ENCODE data around the gene JAZF1.

Gene JAZF1

GRCh38 chr7:27950123-27950522, 230.5 kb downstream of the JAZF1 start:
- Histone ChIP-seq H4K20me1 (ENCODE audit: insufficient read depth, low read length) (no peaks in the 10 kb centered on the region), H3K4me1 (ENCODE audit: low read length) (no peaks in the 10 kb centered on the region), H3K79me2 (ENCODE audit: low read length) (no peaks in the 10 kb centered on the region), H3K9me3 (replicated peaks; ENCODE audit: insufficient read depth, low read length) (no peaks in the 10 kb centered on the region), H3K4me3 (ENCODE audit: low read length) (no peak overlapping the region), H2AFZ (ENCODE audit: low read length) (no peak overlapping the region), H3K4me2 (ENCODE audit: low read depth, low read length) (no peak overlapping the region), H3K9ac (ENCODE audit: low read length) (no peak overlapping the region), H3F3A (ENCODE audit: insufficient read depth, low read length) (no peaks in the 10 kb centered on the region), H3K27me3 (replicated peaks; ENCODE audit: insufficient read depth, low read length) (no peaks in the 10 kb centered on the region), H3K9me2 (replicated peaks; ENCODE audit: insufficient read depth, low read length) (no peaks in the 10 kb centered on the region), H3K27ac (ENCODE audit: low read length) (no peak overlapping the region), H3K36me3 (replicated peaks; ENCODE audit: insufficient read depth, low read length) (no peaks in the 10 kb centered on the region)
- no peak for TF ChIP-seq EZH2phosphoT487 (IDR thresholded peaks at IDR 0.05; ENCODE audit: low read length)
- no peak for DNase-seq

GRCh38 chr7:27948861-27949260, 231.7 kb downstream of the JAZF1 start:
- no peaks in the 10 kb centered on the region for H3F3A ChIP-seq (ENCODE audit: insufficient read depth, low read length)
- no peaks in the 10 kb centered on the region for H3K36me3 ChIP-seq (replicated peaks; ENCODE audit: insufficient read depth, low read length)
- no peaks in the 10 kb centered on the region for H3K27me3 ChIP-seq (replicated peaks; ENCODE audit: insufficient read depth, low read length)
- DNase-seq: no peak
- H3K9ac ChIP-seq (ENCODE audit: low read length): no peak overlapping the region
- H4K20me1 ChIP-seq (ENCODE audit: insufficient read depth, low read length): no peaks in the 10 kb centered on the region
- no peak overlapping the region for H3K4me2 ChIP-seq (ENCODE audit: low read depth, low read length)
- no peak overlapping the region for H3K27ac ChIP-seq (ENCODE audit: low read length)
- H2AFZ ChIP-seq (ENCODE audit: low read length): no peak overlapping the region
- no peaks in the 10 kb centered on the region for H3K9me2 ChIP-seq (replicated peaks; ENCODE audit: insufficient read depth, low read length)
- H3K4me1 ChIP-seq (ENCODE audit: low read length): no peaks in the 10 kb centered on the region
- no peaks in the 10 kb centered on the region for H3K9me3 ChIP-seq (replicated peaks; ENCODE audit: insufficient read depth, low read length)
- H3K79me2 ChIP-seq (ENCODE audit: low read length): no peaks in the 10 kb centered on the region
- TF ChIP-seq, protein P1, sequence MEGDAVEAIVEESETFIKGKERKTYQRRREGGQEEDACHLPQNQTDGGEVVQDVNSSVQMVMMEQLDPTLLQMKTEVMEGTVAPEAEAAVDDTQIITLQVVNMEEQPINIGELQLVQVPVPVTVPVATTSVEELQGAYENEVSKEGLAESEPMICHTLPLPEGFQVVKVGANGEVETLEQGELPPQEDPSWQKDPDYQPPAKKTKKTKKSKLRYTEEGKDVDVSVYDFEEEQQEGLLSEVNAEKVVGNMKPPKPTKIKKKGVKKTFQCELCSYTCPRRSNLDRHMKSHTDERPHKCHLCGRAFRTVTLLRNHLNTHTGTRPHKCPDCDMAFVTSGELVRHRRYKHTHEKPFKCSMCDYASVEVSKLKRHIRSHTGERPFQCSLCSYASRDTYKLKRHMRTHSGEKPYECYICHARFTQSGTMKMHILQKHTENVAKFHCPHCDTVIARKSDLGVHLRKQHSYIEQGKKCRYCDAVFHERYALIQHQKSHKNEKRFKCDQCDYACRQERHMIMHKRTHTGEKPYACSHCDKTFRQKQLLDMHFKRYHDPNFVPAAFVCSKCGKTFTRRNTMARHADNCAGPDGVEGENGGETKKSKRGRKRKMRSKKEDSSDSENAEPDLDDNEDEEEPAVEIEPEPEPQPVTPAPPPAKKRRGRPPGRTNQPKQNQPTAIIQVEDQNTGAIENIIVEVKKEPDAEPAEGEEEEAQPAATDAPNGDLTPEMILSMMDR (IDR thresholded peaks at IDR 0.05; ENCODE audit: low read length): no peak
- TF ChIP-seq EZH2phosphoT487 (IDR thresholded peaks at IDR 0.05; ENCODE audit: low read length) (no peak), EZH2 (optimal IDR thresholded peaks at IDR 0.05; ENCODE audit: low read depth, low read length) (no peak)
- H3K4me3 ChIP-seq (ENCODE audit: low read length): no peak overlapping the region

DNA sequence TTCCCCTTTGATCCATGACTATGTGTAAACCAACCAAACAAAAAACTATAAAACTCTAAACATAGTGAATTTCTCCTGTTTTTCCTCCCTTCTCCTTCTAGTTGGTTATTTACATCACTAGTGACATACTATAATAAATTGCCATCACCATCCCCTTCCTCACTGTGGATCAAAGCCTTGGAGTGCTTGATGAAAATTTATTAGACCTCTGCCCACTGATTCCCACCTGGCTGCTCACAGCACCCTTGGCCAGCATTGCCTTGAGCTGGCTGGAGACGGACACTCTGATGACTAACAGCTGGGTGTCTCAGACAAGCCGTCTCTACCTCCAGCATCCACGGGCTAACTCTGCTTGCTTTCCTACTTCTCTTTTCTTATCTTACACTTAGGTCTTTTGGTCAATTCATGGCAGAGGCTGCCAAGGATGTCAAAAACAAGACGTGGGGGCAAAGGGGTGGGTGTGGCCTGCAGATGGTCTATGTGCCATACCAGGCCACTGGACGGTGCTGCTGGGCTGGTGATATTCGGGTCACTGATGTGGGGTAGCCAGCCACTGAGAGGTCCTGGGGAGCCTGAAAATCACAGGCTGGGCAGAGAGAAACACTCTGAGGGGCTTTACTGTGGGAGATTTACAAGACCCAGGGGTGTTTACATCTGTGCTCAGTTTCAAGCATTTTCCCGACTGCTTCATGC, 232.9 kb downstream of the JAZF1 start:
- Histone ChIP-seq H3K4me2 (ENCODE audit: low read depth, low read length) (no peak overlapping the region), H3K27ac (ENCODE audit: low read length) (no peak overlapping the region), H3K27me3 (replicated peaks; ENCODE audit: insufficient read depth, low read length) (no peaks in the 10 kb centered on the region)

DNA sequence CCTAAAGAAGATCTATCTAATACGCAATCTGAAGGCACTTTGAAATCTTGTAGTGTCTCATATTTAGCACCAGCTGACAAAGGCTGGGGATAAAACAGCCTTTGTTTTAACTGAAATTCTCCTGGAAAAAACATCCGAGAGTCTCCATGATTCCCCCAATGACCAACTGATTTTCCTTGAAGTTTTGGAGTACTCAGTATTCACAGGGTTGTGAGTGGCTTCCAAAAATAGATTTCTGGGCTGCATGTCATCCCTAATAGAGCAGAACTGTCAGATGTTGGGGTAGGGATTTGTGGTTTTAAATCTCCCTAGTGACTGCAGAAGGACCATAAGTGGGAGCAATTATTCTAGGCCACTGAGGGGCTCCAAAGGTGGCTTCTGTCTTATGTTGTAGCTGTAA, 234.2 kb downstream of the JAZF1 start:
- H3K4me2 ChIP-seq (ENCODE audit: low read depth, low read length): no peak overlapping the region

More for the DNA sequence above, 232.9 kb downstream of the JAZF1 start:
- H3K4me3 ChIP-seq (ENCODE audit: low read length): no peak overlapping the region
- no peak for DNase-seq
- no peaks in the 10 kb centered on the region for H3K9me3 ChIP-seq (replicated peaks; ENCODE audit: insufficient read depth, low read length)
- no peaks in the 10 kb centered on the region for H3F3A ChIP-seq (ENCODE audit: insufficient read depth, low read length)
- no peaks in the 10 kb centered on the region for H3K79me2 ChIP-seq (ENCODE audit: low read length)
- H4K20me1 ChIP-seq (ENCODE audit: insufficient read depth, low read length): no peaks in the 10 kb centered on the region
- no peak overlapping the region for H2AFZ ChIP-seq (ENCODE audit: low read length)
- H3K9me2 ChIP-seq (replicated peaks; ENCODE audit: insufficient read depth, low read length): no peaks in the 10 kb centered on the region
- H3K36me3 ChIP-seq (replicated peaks; ENCODE audit: insufficient read depth, low read length): no peaks in the 10 kb centered on the region
- H3K9ac ChIP-seq (ENCODE audit: low read length): no peak overlapping the region
- no peaks in the 10 kb centered on the region for H3K4me1 ChIP-seq (ENCODE audit: low read length)
- TF ChIP-seq EZH2 (optimal IDR thresholded peaks at IDR 0.05; ENCODE audit: low read depth, low read length): no peak
- no peak for TF ChIP-seq EZH2phosphoT487 (IDR thresholded peaks at IDR 0.05; ENCODE audit: low read length)
- TF ChIP-seq, protein P1 (IDR thresholded peaks at IDR 0.05; ENCODE audit: low read length): no peak

More for the DNA sequence above, 234.2 kb downstream of the JAZF1 start:
- no peak for DNase-seq
- no peaks in the 10 kb centered on the region for H3K79me2 ChIP-seq (ENCODE audit: low read length)
- no peaks in the 10 kb centered on the region for H3K9me2 ChIP-seq (replicated peaks; ENCODE audit: insufficient read depth, low read length)
- H3K36me3 ChIP-seq (replicated peaks; ENCODE audit: insufficient read depth, low read length): no peaks in the 10 kb centered on the region
- no peaks in the 10 kb centered on the region for H4K20me1 ChIP-seq (ENCODE audit: insufficient read depth, low read length)
- no peak overlapping the region for H3K9ac ChIP-seq (ENCODE audit: low read length)
- H3K27me3 ChIP-seq (replicated peaks; ENCODE audit: insufficient read depth, low read length): no peaks in the 10 kb centered on the region
- H3K4me1 ChIP-seq (ENCODE audit: low read length): no peaks in the 10 kb centered on the region
- H3K27ac ChIP-seq (ENCODE audit: low read length): no peak overlapping the region
- no peak overlapping the region for H3K4me3 ChIP-seq (ENCODE audit: low read length)
- H3K9me3 ChIP-seq (replicated peaks; ENCODE audit: insufficient read depth, low read length): no peaks in the 10 kb centered on the region
- no peak overlapping the region for H2AFZ ChIP-seq (ENCODE audit: low read length)
- no peaks in the 10 kb centered on the region for H3F3A ChIP-seq (ENCODE audit: insufficient read depth, low read length)
- TF ChIP-seq, protein P1 (IDR thresholded peaks at IDR 0.05; ENCODE audit: low read length): no peak
- no peak for TF ChIP-seq EZH2 (optimal IDR thresholded peaks at IDR 0.05; ENCODE audit: low read depth, low read length)
- no peak for TF ChIP-seq EZH2phosphoT487 (IDR thresholded peaks at IDR 0.05; ENCODE audit: low read length)

All from MM.1S (cell line).